SH-SY5Y (cell line): ENCODE results near the gene PELO.

ENCODE experiments used
- GATA2 ChIP-seq: IDR thresholded peaks from 2 replicates; pipeline ENCODE4 v1.6.1; 2011; ENCODE audit warnings: mild to moderate bottlenecking, low read depth, low read length
- GATA3 ChIP-seq: IDR thresholded peaks from 2 replicates; pipeline ENCODE4 v1.6.1; 2011; ENCODE audit warnings: low read depth, mild to moderate bottlenecking, low read length, moderate library complexity

- no peak for TF ChIP-seq GATA3
- no peak for TF ChIP-seq GATA2
Observed at GRCh38 chr5:52831786-52832511, 44.2 kb downstream of the PELO start.
